A673 (cell line): Measurements from ENCODE around the gene KATNIP. TPM values are rescaled to one million over a fixed set of nuclear protein-coding genes. Genes with fewer than 3 reads are reported as not detected.

Experiments used
- Bru-seq: library from RNA; stranded (reverse); fragments of 400-500 nt; gene quantifications from one replicate; lab custom pipeline; 2021; lab: Mats Ljungman, UMichigan
- BruChase-seq, 2 experiments: library from RNA; stranded (reverse); fragments of 400-500 nt; gene quantifications; one replicate each; lab custom pipeline; 2021; lab: Mats Ljungman, UMichigan
- BruUV-seq: library from RNA; stranded (reverse); fragments of 400-500 nt; replicated peaks from 2 replicates; lab custom pipeline; 2021; lab: Mats Ljungman, UMichigan
- CTCF ChIA-PET: fragments of 300-600 bp; sonication (Branson Sonifier 250); formaldehyde crosslinking; loops from one replicate; lab custom pipeline; 2022; ENCODE audit warnings: antibody characterized with exemption; lab: Charles Lee
- POLR2A ChIA-PET: fragments of 300-600 bp; sonication (Branson Sonifier 250); formaldehyde crosslinking; loops from one replicate; lab custom pipeline; 2022; ENCODE audit warnings: antibody characterized with exemption; ENCODE audit not compliant: low non-redundant PET; lab: Charles Lee
- DNase-seq: peaks from one replicate; pipeline ENCODE4 v3.0.0-alpha.2; 2015; ENCODE audit warnings: low spot score
- H3K27ac ChIP-seq: fragments of 200-600 bp; sonication (generic); 2 replicates; pipeline ENCODE4 v1.5.1; 2016; ENCODE audit warnings: mixed run types, low read depth, mild to moderate bottlenecking, mixed read lengths, antibody characterized with exemption, low read length; ENCODE audit not compliant: poor library complexity, severe bottlenecking
- H3K27me3 ChIP-seq: fragments of 200-600 bp; sonication (generic); replicated peaks from 2 replicates; pipeline ENCODE4 v1.6.1; 2017; ENCODE audit warnings: mixed run types, low read depth, mild to moderate bottlenecking, mixed read lengths, antibody characterized with exemption, low read length; ENCODE audit not compliant: insufficient read depth, poor library complexity
- H3K36me3 ChIP-seq: fragments of 200-600 bp; sonication (generic); 2 replicates; pipeline ENCODE4 v1.6.1; 2016; ENCODE audit warnings: mixed run types, mild to moderate bottlenecking, mixed read lengths, antibody characterized with exemption, low read length; ENCODE audit not compliant: insufficient read depth, poor library complexity, severe bottlenecking
- H3K4me1 ChIP-seq: fragments of 200-600 bp; sonication (generic); 2 replicates; pipeline ENCODE4 v1.6.1; 2017; ENCODE audit warnings: mixed run types, mild to moderate bottlenecking, mixed read lengths, antibody characterized with exemption, low read length; ENCODE audit not compliant: insufficient read depth, poor library complexity, severe bottlenecking
- H3K4me3 ChIP-seq: fragments of 200-600 bp; sonication (generic); 2 replicates; pipeline ENCODE4 v1.5.1; 2016; ENCODE audit warnings: low read depth, mixed run types, mild to moderate bottlenecking, mixed read lengths, low read length; ENCODE audit not compliant: poor library complexity, severe bottlenecking
- H3K9me3 ChIP-seq: fragments of 200-600 bp; sonication (generic); 2 replicates; pipeline ENCODE4 v1.6.1; 2016; ENCODE audit warnings: mixed run types, low read depth, mild to moderate bottlenecking, mixed read lengths, antibody characterized with exemption, low read length; ENCODE audit not compliant: poor library complexity, severe bottlenecking
- CTCF ChIP-seq: fragments of 300-800, 200-600 bp; sonication (generic); conservative IDR thresholded peaks from 2 replicates; pipeline ENCODE4 v1.5.1; 2017; ENCODE audit warnings: low read depth, mild to moderate bottlenecking, antibody characterized with exemption, low read length, moderate library complexity, mixed read lengths
- EZH2 ChIP-seq: fragments of 200-600 bp; sonication (generic); IDR thresholded peaks from 2 replicates; pipeline ENCODE4 v1.6.1; 2017; ENCODE audit warnings: borderline replicate concordance, low read depth, mild to moderate bottlenecking, mixed read lengths, antibody characterized with exemption, low read length; ENCODE audit not compliant: poor library complexity, severe bottlenecking
- intact Hi-C: fragments of 100-400 bp; cut with micrococcal nuclease; formaldehyde crosslinking; loops from one replicate; pipeline ENCODE4 v1.10.0; 2022; ENCODE audit not compliant: unreplicated experiment
- long read RNA-seq: library from polyadenylated mRNA; stranded (forward); transcript quantifications from one replicate; pipeline ENCODE4 v2.0.0, GENCODE V29; 2022
- total RNA-seq: library from RNA; stranded (reverse); gene quantifications from 2 replicates; pipeline ENCODE4 v1.2.3, GENCODE V29; 2021

The KATNIP gene
- total RNA-seq = 23.5 and 23.9 TPM in 2 replicates
- percentile 58 among the genes with signal in this experiment for Bru-seq, nascent RNA
- BruChase-seq, experiment 1, labeled RNA remaining after a 2-hour chase = percentile 58 among the genes with signal in this experiment
- BruChase-seq, experiment 2, labeled RNA remaining after a 6-hour chase = percentile 66 among the genes with signal in this experiment
- long read RNA-seq, full-length matches to known transcripts = 3 of 17 reads
- long read RNA-seq, partial matches to known transcripts = 8 of 17 reads
- long read RNA-seq, other reads (novel, unspliced or antisense) = 6 of 17 reads

- TF ChIP-seq EZH2 (no peak), CTCF (no peak)
- Histone ChIP-seq H3K4me1 (peaks cover 19% of the 10 kb centered on the region), H3K4me3 (peak within 1 kb of the TSS; percentile 83), H3K27ac (peak within 1 kb of the TSS; percentile 68), H3K9me3 (no peaks in the 10 kb centered on the region), H3K36me3 (peaks cover 4% of the 10 kb centered on the region), H3K27me3 (no peaks in the 10 kb centered on the region)
- no TSS peak for BruUV-seq
- ChIA-PET CTCF (interaction anchor here (0.5 to 0.6 kb wide), 2 partner anchors 394 to 423 kb away, joined by 3 to 7 read pairs; no protein-coding TSS in a partner anchor), POLR2A (no interaction called here)
- intact Hi-C loops = no loop called here
- DNase-seq = peak; percentile 99
These were observed at the start of gene KATNIP, which contains the start of gene GTF3C1 for GRCh38 chr16:27549746-27550581. TSS of gene KATNIP (plus strand) at chr16:27550144. CDS start at chr16:27550171, 27 bp downstream. TSS of gene GTF3C1 (minus strand) at chr16:27549913. CDS start at chr16:27549890, 23 bp downstream.

DNA sequence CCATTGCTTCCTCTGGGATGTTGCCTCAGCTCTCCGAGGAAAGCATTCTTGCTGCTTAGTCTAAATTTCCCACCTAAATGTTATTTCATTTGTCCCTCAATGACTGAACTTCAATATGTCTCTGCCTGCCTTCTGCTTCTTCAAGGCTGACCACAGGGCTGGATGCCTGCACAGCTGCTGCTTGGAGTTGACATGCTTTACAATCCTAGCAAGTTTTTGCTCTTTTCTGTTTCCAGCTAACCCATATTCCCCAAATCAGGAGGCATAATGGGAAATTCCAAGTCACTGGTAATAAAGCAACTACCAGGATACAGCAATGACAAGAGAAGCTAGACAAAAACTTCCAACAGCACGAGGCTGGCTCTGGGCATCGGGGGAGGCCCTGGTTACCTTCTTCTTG lies 49.1 kb upstream of the KATNIP start:
- no peaks in the 10 kb centered on the region for H3K9me3 ChIP-seq
- no peak overlapping the region for H3K27ac ChIP-seq
- TF ChIP-seq CTCF (no peak), EZH2 (no peak)
- ChIA-PET CTCF (no interaction called here), POLR2A (no interaction called here)
- DNase-seq = no peak
- intact Hi-C loops = no loop called here
- H3K27me3 ChIP-seq = no peaks in the 10 kb centered on the region
- H3K36me3 ChIP-seq = peaks cover 79% of the 10 kb centered on the region
- H3K4me3 ChIP-seq = no peak overlapping the region
- H3K4me1 ChIP-seq = no peaks in the 10 kb centered on the region
- BruUV-seq = no TSS peak

DNA sequence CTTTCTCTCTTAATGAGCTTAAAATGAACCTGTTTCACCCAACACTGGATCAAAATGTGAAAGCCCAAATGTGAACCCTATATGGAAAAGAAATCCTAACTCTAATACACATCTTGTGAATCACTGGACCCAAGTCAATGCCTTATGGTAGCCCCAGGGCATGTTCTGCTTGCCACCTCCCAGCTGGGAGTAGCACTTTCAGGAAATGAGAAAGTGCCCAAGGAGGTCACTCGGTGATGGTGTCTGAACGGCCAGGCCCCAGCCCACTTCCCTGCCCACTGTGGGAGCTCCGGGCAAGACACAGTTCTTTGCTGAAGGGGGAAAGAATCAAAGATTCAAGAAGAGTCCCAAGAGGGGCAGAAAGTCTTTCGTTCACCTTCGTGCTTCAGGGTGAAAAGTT lies 46.3 kb upstream of the KATNIP start:
- peaks cover 78% of the 10 kb centered on the region for H3K36me3 ChIP-seq
- intact Hi-C loops = no loop called here
- ChIA-PET CTCF (no interaction called here), POLR2A (no interaction called here)
- H3K9me3 ChIP-seq = no peaks in the 10 kb centered on the region
- H3K27me3 ChIP-seq = no peaks in the 10 kb centered on the region
- BruUV-seq = no TSS peak
- no peaks in the 10 kb centered on the region for H3K4me1 ChIP-seq
- no peak for TF ChIP-seq CTCF
- no peak for TF ChIP-seq EZH2
- no peak for DNase-seq
- H3K4me3 ChIP-seq = no peak overlapping the region
- no peak overlapping the region for H3K27ac ChIP-seq
